ENCODE data around the gene LRRC18. TPM values are rescaled to one million over a fixed set of nuclear protein-coding genes. Genes with fewer than 3 reads are reported as not detected.

The LRRC18 gene
- total RNA-seq, 1 donor from 2014 or later, result not detected

DNA sequence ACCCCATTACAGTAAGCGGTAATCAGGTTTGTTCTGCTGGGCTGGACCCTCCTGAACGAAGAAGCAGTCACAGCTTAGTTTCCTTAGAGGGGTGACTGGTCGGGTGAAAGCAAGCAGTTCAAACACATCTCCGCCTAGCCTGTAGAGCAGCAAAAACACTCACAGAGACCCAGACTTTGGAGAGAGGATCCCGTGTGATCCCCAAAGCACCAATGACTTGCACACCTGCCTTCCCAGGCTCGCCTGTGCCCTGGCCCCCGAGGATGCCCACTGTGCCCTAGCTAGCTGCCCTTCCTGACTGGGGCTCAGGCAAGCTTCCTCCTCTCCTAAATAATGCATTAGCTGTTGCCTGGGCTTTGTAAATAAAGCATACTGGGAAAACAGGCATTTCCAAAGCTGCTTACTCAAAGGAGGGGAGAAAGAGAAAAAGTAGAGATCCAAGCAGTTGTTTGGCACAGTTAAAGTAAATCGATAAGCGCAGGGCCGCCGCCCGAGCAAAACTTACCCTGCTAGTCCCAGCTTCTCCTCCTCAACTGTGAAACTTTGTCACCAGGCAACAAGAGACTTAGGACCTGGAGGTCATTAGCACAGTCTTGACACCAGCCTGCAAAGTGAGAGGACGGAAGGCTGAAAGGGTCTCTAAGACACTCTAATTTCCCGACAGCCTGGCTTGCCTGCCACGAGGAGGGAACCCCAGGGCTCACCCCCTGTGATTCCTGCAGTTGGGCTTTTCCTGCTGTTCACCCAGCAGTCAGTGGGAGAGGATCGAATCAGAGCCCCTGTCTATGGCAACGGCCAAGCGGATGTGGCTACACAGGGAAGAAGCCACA, 4.8 kb downstream of the LRRC18 start:
- Histone ChIP-seq H3K27me3 (ENCODE audit: control insufficient read depth, insufficient read depth, low read length) (peaks cover 4% of the 10 kb centered on the region), H3K4me3 (ENCODE audit: low read depth, low read length) (no peak overlapping the region), H3K36me3 (ENCODE audit: control insufficient read depth, insufficient read depth, low read length) (no peaks in the 10 kb centered on the region)
- TF ChIP-seq, protein P1, sequence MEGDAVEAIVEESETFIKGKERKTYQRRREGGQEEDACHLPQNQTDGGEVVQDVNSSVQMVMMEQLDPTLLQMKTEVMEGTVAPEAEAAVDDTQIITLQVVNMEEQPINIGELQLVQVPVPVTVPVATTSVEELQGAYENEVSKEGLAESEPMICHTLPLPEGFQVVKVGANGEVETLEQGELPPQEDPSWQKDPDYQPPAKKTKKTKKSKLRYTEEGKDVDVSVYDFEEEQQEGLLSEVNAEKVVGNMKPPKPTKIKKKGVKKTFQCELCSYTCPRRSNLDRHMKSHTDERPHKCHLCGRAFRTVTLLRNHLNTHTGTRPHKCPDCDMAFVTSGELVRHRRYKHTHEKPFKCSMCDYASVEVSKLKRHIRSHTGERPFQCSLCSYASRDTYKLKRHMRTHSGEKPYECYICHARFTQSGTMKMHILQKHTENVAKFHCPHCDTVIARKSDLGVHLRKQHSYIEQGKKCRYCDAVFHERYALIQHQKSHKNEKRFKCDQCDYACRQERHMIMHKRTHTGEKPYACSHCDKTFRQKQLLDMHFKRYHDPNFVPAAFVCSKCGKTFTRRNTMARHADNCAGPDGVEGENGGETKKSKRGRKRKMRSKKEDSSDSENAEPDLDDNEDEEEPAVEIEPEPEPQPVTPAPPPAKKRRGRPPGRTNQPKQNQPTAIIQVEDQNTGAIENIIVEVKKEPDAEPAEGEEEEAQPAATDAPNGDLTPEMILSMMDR (IDR thresholded peaks at IDR 0.05; ENCODE audit: insufficient read depth, low read length, severe bottlenecking), result no peak
- no peak for DNase-seq (ENCODE audit: low read depth)
- no peak for FAIRE-seq

- TF ChIP-seq, protein P1 (IDR thresholded peaks at IDR 0.05; ENCODE audit: insufficient read depth, low read length, severe bottlenecking), result no peak
These were observed 6.6 kb downstream of the LRRC18 start for GRCh38 chr10:48932831-48933664.

GRCh38 chr10:48931188-48931587, 8.5 kb downstream of the LRRC18 start:
- Histone ChIP-seq H3K36me3 (ENCODE audit: control insufficient read depth, insufficient read depth, low read length) (no peaks in the 10 kb centered on the region), H3K4me3 (ENCODE audit: low read depth, low read length) (no peak overlapping the region), H3K27me3 (ENCODE audit: control insufficient read depth, insufficient read depth, low read length) (peaks cover 4% of the 10 kb centered on the region)
- FAIRE-seq (no peak), DNase-seq (ENCODE audit: low read depth) (no peak)
- TF ChIP-seq, protein P1 (IDR thresholded peaks at IDR 0.05; ENCODE audit: insufficient read depth, low read length, severe bottlenecking), result no peak

More at GRCh38 chr10:48932831-48933664, 6.6 kb downstream of the LRRC18 start:
- Histone ChIP-seq H3K27me3 (ENCODE audit: control insufficient read depth, insufficient read depth, low read length) (peaks cover 4% of the 10 kb centered on the region), H3K36me3 (ENCODE audit: control insufficient read depth, insufficient read depth, low read length) (no peaks in the 10 kb centered on the region), H3K4me3 (ENCODE audit: low read depth, low read length) (no peak overlapping the region)
- FAIRE-seq (no peak), DNase-seq (ENCODE audit: low read depth) (no peak)

- no peak for DNase-seq (ENCODE audit: low read depth)
- no peaks in the 10 kb centered on the region for H3K27me3 ChIP-seq (ENCODE audit: control insufficient read depth, insufficient read depth, low read length)
- no peaks in the 10 kb centered on the region for H3K36me3 ChIP-seq (ENCODE audit: control insufficient read depth, insufficient read depth, low read length)
- no peak for FAIRE-seq
- H3K4me3 ChIP-seq (ENCODE audit: low read depth, low read length), result no peak overlapping the region
- TF ChIP-seq, protein P1 (IDR thresholded peaks at IDR 0.05; ENCODE audit: insufficient read depth, low read length, severe bottlenecking), result no peak
These were observed 10.1 kb downstream of the LRRC18 start for GRCh38 chr10:48929413-48929990.

GRCh38 chr10:48926764-48927540, 12.7 kb downstream of the LRRC18 start:
- TF ChIP-seq, protein P1 (IDR thresholded peaks at IDR 0.05; ENCODE audit: insufficient read depth, low read length, severe bottlenecking), result no peak
- Histone ChIP-seq H3K4me3 (ENCODE audit: low read depth, low read length) (no peak overlapping the region), H3K27me3 (ENCODE audit: control insufficient read depth, insufficient read depth, low read length) (no peaks in the 10 kb centered on the region), H3K36me3 (ENCODE audit: control insufficient read depth, insufficient read depth, low read length) (no peaks in the 10 kb centered on the region)
- FAIRE-seq (no peak), DNase-seq (ENCODE audit: low read depth) (no peak)

Data from bronchial epithelial cell (primary cell).